HG02571 (cell line): Measurements from ENCODE around the gene PRDM5.

Source experiments
- ATAC-seq: cut with Tn5 transposase; IDR thresholded peaks from one replicate; pipeline ENCODE4 v1.9.1; 2021; ENCODE audit warnings: mild to moderate bottlenecking, moderate library complexity; ENCODE audit not compliant: unreplicated experiment

The PRDM5 gene

DNA sequence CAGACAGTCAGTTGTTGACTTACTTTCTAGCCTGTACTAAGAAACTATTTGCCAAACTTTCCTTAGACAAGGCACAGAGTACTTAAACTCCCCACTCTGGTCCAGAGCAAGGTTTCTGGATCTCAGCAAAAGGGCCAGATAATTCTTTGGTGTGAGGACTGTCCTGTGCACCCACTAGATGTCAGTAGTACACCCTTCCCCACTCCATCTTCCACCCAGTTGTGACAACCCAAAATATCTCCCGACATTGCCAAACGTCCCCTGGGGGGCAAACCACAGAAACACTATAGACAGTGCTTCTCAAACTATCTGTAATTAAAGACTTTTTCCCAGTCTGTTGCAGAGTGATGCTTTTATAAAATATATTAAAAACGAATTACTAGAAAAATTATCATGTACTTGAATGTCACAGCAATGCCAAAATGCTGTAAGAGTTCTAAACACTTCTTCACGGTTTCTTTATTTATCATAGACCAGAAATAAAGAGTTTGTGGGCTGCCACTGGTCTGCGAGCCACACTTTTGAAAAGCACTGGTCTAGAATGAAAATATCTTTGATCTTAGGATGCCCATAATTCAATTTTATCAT is 203.5 kb downstream of the PRDM5 start:
- peak; percentile 78 for ATAC-seq

DNA sequence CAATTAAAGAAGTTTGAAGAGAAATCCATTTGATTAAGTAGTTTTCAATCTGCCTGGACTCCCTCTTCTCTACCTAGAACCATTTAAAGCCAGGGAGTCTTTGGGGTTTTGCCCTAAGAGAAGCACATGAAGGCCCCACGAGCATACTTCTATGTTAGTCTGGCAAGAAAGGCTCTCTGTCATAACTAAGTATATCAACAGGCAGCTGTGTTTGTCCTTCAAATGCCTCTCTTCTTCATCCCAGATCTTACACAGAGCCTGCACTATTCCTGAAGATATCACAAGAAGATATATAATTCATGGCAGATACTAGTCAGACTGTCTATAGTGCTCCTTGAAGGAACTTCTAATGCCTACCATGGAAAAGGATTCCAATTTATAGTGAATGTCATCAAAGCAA is 206.2 kb downstream of the PRDM5 start:
- no peak for ATAC-seq

GRCh38 chr4:120714417-120715010 is 208.0 kb downstream of the PRDM5 start:
- no peak for ATAC-seq

DNA sequence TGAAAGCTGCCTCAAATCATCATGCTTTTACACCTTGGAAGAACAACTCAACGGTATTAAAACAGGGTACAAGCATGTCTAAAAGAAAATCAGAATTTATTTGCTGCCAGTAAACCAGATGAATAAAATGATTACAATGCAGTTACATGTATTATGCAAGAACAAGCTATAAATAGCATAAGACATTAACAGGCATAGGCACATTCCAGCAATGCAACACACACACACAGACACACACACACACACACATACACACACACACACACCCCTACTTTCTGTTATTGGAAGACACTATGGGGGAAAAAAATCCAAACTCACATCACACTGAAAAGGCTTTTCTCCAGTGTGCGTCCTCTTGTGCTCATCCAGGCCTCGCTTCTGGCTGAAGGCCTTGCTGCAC is 212.5 kb downstream of the PRDM5 start:
- no peak for ATAC-seq

DNA sequence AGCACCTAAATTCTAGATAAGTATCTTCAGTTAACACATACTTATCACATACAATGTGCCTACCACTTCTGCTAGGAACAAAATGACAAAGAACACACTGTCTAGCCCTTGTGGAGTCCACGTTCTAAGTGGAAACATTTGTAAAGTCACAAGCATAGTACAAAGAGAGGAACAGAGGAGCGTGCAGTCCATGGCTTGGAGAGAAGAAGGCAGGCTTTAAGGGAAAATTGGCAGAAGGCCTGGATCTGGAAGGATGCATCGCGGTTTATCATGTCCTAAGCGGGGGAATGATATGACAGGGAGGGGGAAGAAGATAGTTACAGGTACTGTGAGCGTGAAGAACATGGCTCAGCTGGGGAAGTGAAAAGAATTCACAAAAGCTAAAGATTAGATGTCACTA is 218.0 kb downstream of the PRDM5 start:
- ATAC-seq, result no peak

DNA sequence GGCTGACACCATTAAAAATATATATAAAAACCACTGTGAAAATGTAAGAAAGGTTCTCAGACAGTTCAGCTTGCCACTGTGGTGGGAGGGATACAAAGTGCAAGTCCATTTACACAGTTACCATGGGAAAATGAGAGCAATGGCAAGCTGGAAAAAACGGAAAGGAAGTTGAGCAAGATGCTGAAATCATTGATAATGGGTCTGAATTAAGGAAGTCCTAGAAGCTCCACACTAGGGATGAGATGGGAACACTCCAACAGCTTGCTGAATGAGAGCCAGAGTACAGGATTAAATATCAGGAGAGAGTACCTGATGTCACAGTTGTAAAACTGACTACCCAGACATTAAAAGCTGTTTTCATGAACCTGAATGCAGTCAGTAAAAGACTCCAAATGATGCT is 218.6 kb downstream of the PRDM5 start:
- no peak for ATAC-seq

DNA sequence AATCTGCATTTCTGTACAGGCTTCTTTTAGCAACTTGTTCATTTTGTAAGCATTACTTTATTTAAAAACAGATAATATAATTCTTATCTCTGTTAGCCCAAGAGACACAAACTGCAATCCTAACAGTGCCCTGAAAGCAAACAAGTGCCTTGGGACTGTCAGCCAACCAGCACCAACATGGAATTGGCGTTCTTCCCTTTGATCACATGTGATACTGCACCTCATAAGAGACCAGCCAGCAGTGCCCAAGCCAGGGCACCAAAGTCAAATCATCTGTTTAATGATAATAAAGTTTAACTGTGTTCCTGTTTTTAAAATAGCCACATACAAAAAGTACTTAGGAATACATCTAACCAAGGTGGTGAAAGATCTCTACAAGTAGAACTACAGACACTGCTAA is 223.2 kb downstream of the PRDM5 start:
- no peak for ATAC-seq

- no peak for ATAC-seq
Observed at GRCh38 chr4:120694973-120695372, 227.6 kb downstream of the PRDM5 start.

DNA sequence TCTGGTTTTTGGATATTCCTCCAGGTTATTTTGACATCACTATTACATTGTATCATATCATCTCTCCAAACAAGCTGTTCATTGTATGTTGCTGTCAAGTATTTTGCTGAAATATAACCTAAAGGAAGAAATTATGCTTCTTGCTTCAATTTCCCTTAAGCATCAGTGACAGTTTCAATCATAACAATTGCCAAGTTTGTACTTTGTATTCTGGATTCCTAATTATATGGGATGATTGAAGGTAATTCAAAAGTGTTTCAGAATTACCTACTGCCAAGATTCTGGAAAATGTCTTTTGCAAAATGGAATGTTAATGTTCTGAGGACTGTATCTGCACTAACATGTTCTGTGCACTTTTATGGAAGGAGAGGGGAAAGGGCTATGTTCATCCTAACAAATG is 228.7 kb downstream of the PRDM5 start:
- ATAC-seq, result no peak

DNA sequence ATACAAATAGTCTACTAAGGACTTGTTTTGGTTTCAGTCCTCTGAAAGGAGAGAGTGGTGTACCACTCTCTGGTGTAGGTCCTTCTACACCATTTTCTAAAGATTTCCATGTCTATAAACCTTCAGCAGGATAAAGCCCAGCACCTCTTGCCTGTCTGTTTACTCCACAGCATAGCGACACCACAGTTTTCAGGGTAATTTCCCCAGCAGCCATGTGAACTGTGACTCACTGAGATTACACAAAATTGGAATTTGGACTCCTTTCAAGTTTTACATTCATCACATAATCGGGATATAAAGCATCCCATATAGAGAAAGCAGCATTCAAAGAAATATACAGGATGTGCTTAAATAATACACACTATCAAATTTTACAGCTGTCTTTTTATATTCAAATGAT is 229.6 kb downstream of the PRDM5 start:
- no peak for ATAC-seq

DNA sequence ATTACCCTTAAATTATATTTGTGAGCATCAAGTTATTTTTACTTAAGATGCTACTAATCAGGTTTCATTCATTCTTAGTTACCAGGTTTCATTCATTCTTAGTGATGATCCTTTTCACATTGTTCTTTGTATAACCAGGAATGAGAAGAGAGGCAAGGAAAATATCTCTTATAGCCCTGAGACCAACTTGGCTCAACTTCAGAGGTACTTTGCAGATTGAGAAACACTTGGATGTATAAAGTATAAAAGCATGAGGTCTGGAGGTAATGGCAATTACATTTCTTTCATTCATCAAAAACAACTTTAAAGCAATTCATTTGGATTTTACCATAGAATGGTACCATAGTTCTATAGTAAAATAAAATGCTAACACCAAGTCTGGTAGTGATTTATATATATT is 231.0 kb downstream of the PRDM5 start:
- ATAC-seq, result no peak

GRCh38 chr4:120691106-120691505 is 231.4 kb downstream of the PRDM5 start:
- no peak for ATAC-seq

- ATAC-seq, result no peak
Observed at GRCh38 chr4:120688791-120689190, 233.7 kb downstream of the PRDM5 start.

GRCh38 chr4:120685756-120686278 is 236.7 kb downstream of the PRDM5 start:
- no peak for ATAC-seq

DNA sequence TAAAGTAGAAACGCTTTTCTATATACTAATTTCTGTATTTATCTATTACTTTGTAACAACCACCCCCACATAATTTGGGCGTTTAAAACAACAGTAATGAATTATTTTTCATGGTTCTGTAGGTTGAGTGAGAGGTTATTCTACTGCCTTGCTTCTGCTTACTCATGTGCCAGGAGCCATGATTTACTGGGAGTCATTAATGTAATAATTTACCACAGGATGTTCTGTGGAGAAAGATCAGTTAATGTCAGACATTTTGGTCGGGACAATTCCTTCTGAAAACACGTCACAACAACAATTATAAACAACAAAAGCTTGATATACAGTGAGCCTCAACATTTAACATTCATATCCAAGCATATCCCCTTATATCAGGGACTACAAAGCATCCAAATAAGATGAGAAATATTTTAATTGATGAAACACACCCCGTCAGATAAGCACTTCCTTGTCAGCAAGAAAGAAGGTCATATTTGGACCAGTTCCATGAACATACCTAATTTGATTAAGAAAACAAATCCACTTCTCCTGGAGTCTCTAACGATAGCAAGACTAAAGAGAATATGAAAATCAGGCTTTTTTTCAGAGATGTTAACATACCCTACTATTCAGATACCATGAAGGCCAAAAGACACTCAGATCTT is 238.5 kb downstream of the PRDM5 start:
- ATAC-seq, result no peak

GRCh38 chr4:120682981-120683380 is 239.5 kb downstream of the PRDM5 start:
- no peak for ATAC-seq

DNA sequence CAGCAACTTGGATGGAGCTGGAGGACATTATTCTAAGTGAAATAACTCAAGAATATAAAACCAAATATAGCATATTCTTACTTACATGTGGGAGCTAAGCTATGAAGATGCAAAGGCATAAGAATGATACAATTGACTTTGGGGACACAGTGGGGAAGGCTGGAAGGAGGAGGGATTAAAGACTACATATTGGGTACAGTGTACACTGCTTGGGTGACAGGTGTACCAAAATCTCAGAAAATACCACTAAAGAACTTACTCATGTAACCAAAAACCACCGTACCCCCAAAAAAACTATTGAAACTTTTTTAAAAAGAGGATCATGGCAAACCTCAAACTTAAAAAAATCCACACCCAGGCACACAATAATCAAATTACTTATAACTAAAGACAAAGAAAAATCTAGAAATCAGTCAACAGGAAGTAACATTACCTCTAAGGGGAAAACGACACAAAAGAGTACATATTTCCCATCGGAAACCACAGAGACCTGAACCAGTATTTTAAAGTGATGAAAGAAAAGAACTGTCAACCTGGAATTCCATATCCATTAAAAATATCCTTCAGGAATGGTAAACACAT is 241.8 kb downstream of the PRDM5 start:
- ATAC-seq, result no peak

- ATAC-seq, result no peak
Observed at GRCh38 chr4:120673696-120674095, 248.8 kb downstream of the PRDM5 start.

GRCh38 chr4:120672558-120673147 is 249.9 kb downstream of the PRDM5 start:
- ATAC-seq, result no peak

DNA sequence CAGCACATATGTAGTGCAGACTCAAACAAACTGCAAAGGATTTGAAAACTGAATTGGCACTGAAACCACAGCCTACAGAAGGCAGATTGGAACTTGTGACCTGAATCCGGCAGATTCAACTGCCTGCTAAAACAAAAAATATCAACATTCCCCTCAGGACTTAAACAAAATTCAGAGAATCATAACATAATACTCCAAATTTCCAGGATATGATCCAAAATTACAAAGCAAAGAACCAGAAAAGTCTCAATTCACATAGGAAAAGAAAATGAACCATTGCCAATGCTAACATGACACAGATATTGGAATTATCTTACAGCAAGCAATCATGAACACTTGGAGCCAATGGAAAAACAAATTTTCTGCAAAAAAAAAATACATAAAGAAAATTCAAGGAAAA is 250.4 kb downstream of the PRDM5 start:
- ATAC-seq, result no peak

GRCh38 chr4:120671538-120671937 is 251.0 kb downstream of the PRDM5 start:
- no peak for ATAC-seq

- no peak for ATAC-seq
Observed at GRCh38 chr4:120667102-120667501, 255.4 kb downstream of the PRDM5 start.
